Ascending aorta (tissue), 2 donors: ENCODE results near the gene ARVCF. TPM values are rescaled to one million over a fixed set of nuclear protein-coding genes. Genes with fewer than 3 reads are reported as not detected.

Source experiments
- DNase-seq, 2 donors: peaks; one replicate each; pipeline ENCODE4 v3.0.0-alpha.2; 2019; ENCODE audit warnings: low spot score in 2 of 2
- H3K27ac ChIP-seq, 2 donors: fragments of 200-600 bp; sonication (generic); one replicate each; pipeline ENCODE4 v1.5.1; 2016 to 2017; ENCODE audit warnings: mild to moderate bottlenecking in 1 of 2
- H3K27me3 ChIP-seq: fragments of 200-600 bp; sonication (generic); one replicate; pipeline ENCODE4 v1.5.1; 2017
- H3K36me3 ChIP-seq, 2 donors: fragments of 200-600 bp; sonication (generic); one replicate each; pipeline ENCODE4 v1.5.1; 2016
- H3K4me1 ChIP-seq, 2 donors: fragments of 200-600 bp; sonication (generic); one replicate each; pipeline ENCODE4 v1.5.1; 2016 to 2017; ENCODE audit warnings: mild to moderate bottlenecking in 1 of 2
- H3K4me3 ChIP-seq, 2 donors: fragments of 200-600 bp; sonication (generic); one replicate each; pipeline ENCODE4 v1.5.1; 2016 to 2017; ENCODE audit warnings: mild to moderate bottlenecking in 1 of 2
- H3K9me3 ChIP-seq, 2 donors: fragments of 200-600 bp; sonication (generic); one replicate each; pipeline ENCODE4 v1.5.1; 2016
- intact Hi-C: fragments of 100-400 bp; cut with DNase I; formaldehyde crosslinking; loops from one replicate; pipeline ENCODE4 v1.15.1; 2023
- total RNA-seq: library from RNA; depleted of rRNA; stranded (reverse); fragments of >200 nt; gene quantifications from one replicate; pipeline ENCODE4 v1.1.0, GENCODE V29; 2016
- TF ChIP-seq, protein P1 (sequence below), 3 experiments: fragments of 200-600 bp in 2 of 3; fragments of 450-650 bp in 1 of 3; sonication (generic) in 2 of 3; IDR thresholded peaks; one replicate each; pipeline ENCODE4 v1.5.1; 2016 to 2019; ENCODE audit warnings: antibody characterized with exemption in 3 of 3, mild to moderate bottlenecking in 1 of 3, moderate library complexity in 1 of 3

Gene ARVCF
- total RNA-seq, 1 donor from 2014 or later, result 252 TPM

- H3K36me3 ChIP-seq, result peaks cover 44 to 57% of the 10 kb centered on the region in 2 donors
- intact Hi-C loops, result no loop called here
- H3K4me1 ChIP-seq, result no peaks in the 10 kb centered on the region
- H3K27ac ChIP-seq, result no peak overlapping the region
- H3K4me3 ChIP-seq, result no peak overlapping the region
- no peaks in the 10 kb centered on the region for H3K9me3 ChIP-seq
- TF ChIP-seq, protein P1, sequence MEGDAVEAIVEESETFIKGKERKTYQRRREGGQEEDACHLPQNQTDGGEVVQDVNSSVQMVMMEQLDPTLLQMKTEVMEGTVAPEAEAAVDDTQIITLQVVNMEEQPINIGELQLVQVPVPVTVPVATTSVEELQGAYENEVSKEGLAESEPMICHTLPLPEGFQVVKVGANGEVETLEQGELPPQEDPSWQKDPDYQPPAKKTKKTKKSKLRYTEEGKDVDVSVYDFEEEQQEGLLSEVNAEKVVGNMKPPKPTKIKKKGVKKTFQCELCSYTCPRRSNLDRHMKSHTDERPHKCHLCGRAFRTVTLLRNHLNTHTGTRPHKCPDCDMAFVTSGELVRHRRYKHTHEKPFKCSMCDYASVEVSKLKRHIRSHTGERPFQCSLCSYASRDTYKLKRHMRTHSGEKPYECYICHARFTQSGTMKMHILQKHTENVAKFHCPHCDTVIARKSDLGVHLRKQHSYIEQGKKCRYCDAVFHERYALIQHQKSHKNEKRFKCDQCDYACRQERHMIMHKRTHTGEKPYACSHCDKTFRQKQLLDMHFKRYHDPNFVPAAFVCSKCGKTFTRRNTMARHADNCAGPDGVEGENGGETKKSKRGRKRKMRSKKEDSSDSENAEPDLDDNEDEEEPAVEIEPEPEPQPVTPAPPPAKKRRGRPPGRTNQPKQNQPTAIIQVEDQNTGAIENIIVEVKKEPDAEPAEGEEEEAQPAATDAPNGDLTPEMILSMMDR (IDR thresholded peaks at IDR 0.05), result no peak
- H3K27me3 ChIP-seq, result no peaks in the 10 kb centered on the region
- no peak for DNase-seq
Measured at GRCh38 chr22:20040327-20041200, 23.9 kb upstream of the ARVCF start.

DNA sequence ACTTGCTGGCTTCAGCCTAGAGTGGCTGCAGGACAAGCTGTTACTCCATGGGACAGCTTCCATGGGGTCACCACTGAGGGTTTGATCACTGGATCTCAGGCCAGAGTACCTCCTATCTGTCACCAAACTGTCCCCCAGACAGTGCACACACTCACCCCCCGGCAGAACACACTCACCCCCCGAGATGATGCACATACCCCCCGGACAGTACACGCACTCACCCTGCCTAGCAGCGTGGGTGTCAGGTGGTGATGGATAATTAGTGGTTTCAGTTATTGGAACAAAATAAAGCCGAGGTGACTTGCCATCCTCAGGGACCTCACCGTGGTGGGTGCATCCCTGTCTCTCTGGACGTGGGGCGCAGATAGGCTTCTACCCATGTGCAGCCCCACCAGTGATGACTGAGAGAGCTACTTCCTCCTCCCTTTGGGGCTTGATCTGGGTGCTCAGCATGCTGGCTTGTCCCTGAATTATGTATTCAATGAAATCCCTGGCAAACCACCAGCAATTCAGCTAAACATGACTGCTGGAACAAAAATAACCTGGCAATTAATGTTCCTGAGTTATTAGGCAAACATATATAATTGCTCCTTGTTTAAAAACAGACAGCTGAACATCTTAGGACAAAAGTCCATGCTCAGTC lies 23.2 kb upstream of the ARVCF start:
- H3K4me3 ChIP-seq, result no peak overlapping the region
- H3K9me3 ChIP-seq, result no peaks in the 10 kb centered on the region
- H3K27me3 ChIP-seq, result no peaks in the 10 kb centered on the region
- DNase-seq, result no peak
- TF ChIP-seq, protein P1 (IDR thresholded peaks at IDR 0.05), result no peak
- H3K36me3 ChIP-seq, result peaks cover 44 to 55% of the 10 kb centered on the region in 2 donors
- H3K4me1 ChIP-seq, result no peaks in the 10 kb centered on the region
- intact Hi-C loops, result no loop called here
- no peak overlapping the region for H3K27ac ChIP-seq

- Histone ChIP-seq H3K4me3 (no peak overlapping the region), H3K4me1 (peaks cover 2% of the 10 kb centered on the region in 2 donors), H3K27me3 (no peaks in the 10 kb centered on the region), H3K9me3 (no peaks in the 10 kb centered on the region), H3K27ac (no peak overlapping the region), H3K36me3 (peaks cover 41 to 43% of the 10 kb centered on the region in 2 donors)
- intact Hi-C loops, result no loop called here
- DNase-seq, result no peak
- TF ChIP-seq, protein P1 (IDR thresholded peaks at IDR 0.05), result no peak
Measured at GRCh38 chr22:20038574-20038973, 22.0 kb upstream of the ARVCF start.

DNA sequence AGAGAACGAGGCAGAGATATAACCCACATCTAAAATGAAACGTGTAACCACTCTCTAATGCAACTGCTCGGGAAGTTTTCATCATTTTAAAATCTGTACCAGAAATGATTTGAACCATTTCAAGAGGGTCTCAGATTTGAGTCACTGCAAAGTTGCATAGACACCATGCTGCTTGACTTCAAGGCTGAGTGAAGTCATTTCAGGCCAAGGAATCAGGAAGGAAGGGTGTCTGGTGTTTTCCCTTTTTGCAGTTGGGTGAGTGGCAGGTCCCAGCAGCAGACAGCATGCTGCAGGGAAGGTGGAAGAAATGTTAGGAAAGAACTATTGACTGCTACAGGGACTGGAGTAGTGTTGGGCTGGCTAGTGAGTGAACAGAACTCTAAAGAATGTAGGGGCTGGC lies 20.8 kb upstream of the ARVCF start:
- H3K4me3 ChIP-seq, result no peak overlapping the region
- peaks cover 30 to 37% of the 10 kb centered on the region in 2 donors for H3K36me3 ChIP-seq
- no peak overlapping the region for H3K27ac ChIP-seq
- H3K9me3 ChIP-seq, result no peaks in the 10 kb centered on the region
- intact Hi-C loops, result no loop called here
- H3K4me1 ChIP-seq, result peaks cover 11 to 14% of the 10 kb centered on the region in 2 donors
- TF ChIP-seq, protein P1 (IDR thresholded peaks at IDR 0.05), result no peak
- no peak for DNase-seq
- H3K27me3 ChIP-seq, result no peaks in the 10 kb centered on the region

- Histone ChIP-seq H3K36me3 (peaks cover 31 to 38% of the 10 kb centered on the region in 2 donors), H3K9me3 (no peaks in the 10 kb centered on the region), H3K4me1 (peaks cover 11 to 17% of the 10 kb centered on the region in 2 donors), H3K4me3 (no peak overlapping the region), H3K27ac (no peak overlapping the region), H3K27me3 (no peaks in the 10 kb centered on the region)
- DNase-seq, result no peak
- intact Hi-C loops, result no loop called here
- TF ChIP-seq, protein P1 (IDR thresholded peaks at IDR 0.05), result no peak
Measured at GRCh38 chr22:20036535-20037392, 20.1 kb upstream of the ARVCF start.
